Measurements from ENCODE around the gene CCL3.
A peak's percentile ranks its signal among the peaks of the same experiment; 100 is the strongest.
"Not testable (repeated sequence)": the region's sequence is repeated elsewhere in the genome, so short reads cannot be mapped to it uniquely, and the experiment has no call there.

The CCL3 gene

GRCh38 chr17:36088670-36089338, 1.1 kb downstream of the CCL3 start:
- Histone ChIP-seq H3K27ac (peak overlapping the region; percentile 52; the same call in 1 of the 2 replicates), H3K9me3 (no peaks in the 10 kb centered on the region), H3K4me3 (peak overlapping the region; percentile 40; the same call in 1 of the 2 replicates), H3K4me2 (peak overlapping the region; percentile 82), H3K27me3 (no peaks in the 10 kb centered on the region), H4K20me1 (no peaks in the 10 kb centered on the region), H3K36me3 (no peaks in the 10 kb centered on the region), H3K9ac (peak overlapping the region; percentile 13; the same call in 1 of the 2 replicates), H3K4me1 (peaks cover 63% of the 10 kb centered on the region)
- no peak for TF ChIP-seq Cebpa-rat (IDR thresholded peaks at IDR 0.05)

DNA sequence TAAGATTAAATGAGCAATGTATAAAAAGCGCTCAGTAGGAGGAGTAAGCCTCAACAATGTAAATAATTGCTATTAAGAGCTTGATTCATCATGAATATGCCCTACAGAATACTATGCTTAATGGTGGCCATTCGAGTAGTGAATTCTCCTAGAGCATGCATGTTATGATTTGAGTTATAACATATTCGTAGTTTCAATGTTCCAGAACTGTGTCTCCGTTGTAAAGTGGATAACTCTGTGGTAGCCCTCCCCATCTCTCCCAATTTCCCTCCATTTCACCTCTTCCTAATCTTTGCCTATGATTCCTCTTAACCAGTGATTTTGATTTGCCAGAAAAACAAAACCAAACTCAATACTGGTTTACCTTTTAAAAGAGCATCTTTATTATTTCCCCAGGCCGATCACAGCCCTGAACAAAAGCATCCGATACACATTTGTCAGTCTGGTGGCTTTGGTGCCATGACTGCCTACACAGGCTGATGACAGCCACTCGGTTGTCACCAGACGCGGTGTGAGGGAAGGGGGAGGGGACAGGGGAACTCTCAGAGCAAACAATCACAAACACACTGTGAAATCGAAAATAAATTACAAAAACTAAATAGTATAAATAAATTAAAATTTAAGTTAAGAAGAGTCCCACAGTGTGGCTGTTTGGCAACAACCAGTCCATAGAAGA, 1.9 kb downstream of the CCL3 start:
- not testable (repeated sequence) for H3K9me3 ChIP-seq, H3K36me3 ChIP-seq, H3K27me3 ChIP-seq, H3K9ac ChIP-seq, H3K27ac ChIP-seq, H4K20me1 ChIP-seq, H3K4me3 ChIP-seq
- peak overlapping the region; percentile 82 for H3K4me2 ChIP-seq
- H3K4me1 ChIP-seq = peaks cover 65% of the 10 kb centered on the region

DNA sequence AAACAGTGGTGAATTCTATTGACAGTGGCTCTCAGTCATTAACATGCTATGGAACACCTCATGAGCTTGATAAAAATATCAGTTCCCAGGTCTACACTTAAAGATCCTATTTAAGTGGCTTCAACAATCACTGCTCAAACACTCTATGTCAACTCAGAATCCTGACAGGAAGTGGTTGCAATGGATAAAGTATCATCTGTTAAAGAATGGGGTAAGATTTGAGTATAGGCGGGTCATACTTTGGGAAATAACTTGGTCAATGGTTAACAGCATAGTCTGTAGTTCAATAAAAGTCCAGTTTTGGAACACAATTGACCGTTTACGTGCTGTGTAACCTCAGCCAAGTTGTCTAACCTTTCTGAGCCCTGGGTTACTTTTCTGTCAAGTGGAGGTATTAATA, 2.5 kb downstream of the CCL3 start:
- not testable (repeated sequence) for H3K27ac ChIP-seq, H3K9ac ChIP-seq, H3K27me3 ChIP-seq, H3K9me3 ChIP-seq, H3K4me2 ChIP-seq, H4K20me1 ChIP-seq, H3K4me3 ChIP-seq, H3K36me3 ChIP-seq
- peaks cover 66% of the 10 kb centered on the region for H3K4me1 ChIP-seq

DNA sequence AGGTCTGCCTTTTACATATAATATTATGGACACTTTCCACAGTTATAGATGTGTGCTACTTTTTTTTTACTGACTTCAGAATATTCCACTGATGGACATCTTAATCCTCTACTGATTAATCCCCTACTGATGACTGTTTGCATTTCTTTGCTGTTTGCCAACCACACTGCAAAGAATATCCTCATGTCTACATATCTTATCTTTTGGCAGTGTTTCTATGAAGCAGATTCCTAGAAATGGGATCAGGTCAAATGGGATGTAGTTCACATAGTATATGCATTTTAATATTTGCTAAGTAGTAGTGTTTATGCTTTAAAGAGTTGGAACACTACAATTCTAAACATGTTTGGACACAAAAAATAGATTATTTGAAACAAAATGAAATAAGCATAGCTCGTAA, 3.2 kb downstream of the CCL3 start:
- no peaks in the 10 kb centered on the region for H3K36me3 ChIP-seq
- TF ChIP-seq Cebpa-rat (IDR thresholded peaks at IDR 0.05) = no peak
- no peak overlapping the region for H3K9ac ChIP-seq
- no peaks in the 10 kb centered on the region for H3K27me3 ChIP-seq
- no peak overlapping the region for H3K27ac ChIP-seq
- H3K9me3 ChIP-seq = no peaks in the 10 kb centered on the region
- no peak overlapping the region for H3K4me3 ChIP-seq
- peaks cover 66% of the 10 kb centered on the region for H3K4me1 ChIP-seq
- no peaks in the 10 kb centered on the region for H4K20me1 ChIP-seq
- no peak overlapping the region for H3K4me2 ChIP-seq

DNA sequence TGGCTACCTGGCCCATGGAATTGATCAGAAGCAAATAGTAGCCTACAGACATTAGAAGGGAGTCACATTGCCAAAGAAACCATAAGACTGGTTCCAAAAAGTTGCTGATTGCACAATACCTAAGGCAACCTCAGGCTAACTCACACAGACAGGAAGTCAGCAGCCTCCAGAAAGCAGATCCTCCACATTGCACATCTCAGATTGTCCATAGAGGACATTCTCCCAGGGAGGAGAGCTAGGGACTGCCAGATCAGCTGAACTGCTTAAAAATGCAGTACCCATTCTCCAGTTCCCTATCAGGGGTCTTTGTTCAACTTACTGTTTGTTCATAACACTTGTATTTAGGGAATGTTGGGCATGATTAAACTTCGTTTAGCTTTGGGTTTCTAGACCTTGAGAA, 4.2 kb downstream of the CCL3 start:
- H3K9ac ChIP-seq = no peak overlapping the region
- H3K4me3 ChIP-seq = no peak overlapping the region
- no peaks in the 10 kb centered on the region for H3K27me3 ChIP-seq
- no peak overlapping the region for H3K27ac ChIP-seq
- no peaks in the 10 kb centered on the region for H4K20me1 ChIP-seq
- H3K4me1 ChIP-seq = peaks cover 65% of the 10 kb centered on the region
- H3K9me3 ChIP-seq = no peaks in the 10 kb centered on the region
- peak; percentile 97 for TF ChIP-seq Cebpa-rat (IDR thresholded peaks at IDR 0.05)
- peak overlapping the region; percentile 7; the same call in 1 of the 2 replicates for H3K4me2 ChIP-seq
- H3K36me3 ChIP-seq = no peaks in the 10 kb centered on the region

- not testable (repeated sequence) for H3K9ac ChIP-seq, H4K20me1 ChIP-seq
Measured at GRCh38 chr17:36083691-36084090, 6.3 kb downstream of the CCL3 start.

DNA sequence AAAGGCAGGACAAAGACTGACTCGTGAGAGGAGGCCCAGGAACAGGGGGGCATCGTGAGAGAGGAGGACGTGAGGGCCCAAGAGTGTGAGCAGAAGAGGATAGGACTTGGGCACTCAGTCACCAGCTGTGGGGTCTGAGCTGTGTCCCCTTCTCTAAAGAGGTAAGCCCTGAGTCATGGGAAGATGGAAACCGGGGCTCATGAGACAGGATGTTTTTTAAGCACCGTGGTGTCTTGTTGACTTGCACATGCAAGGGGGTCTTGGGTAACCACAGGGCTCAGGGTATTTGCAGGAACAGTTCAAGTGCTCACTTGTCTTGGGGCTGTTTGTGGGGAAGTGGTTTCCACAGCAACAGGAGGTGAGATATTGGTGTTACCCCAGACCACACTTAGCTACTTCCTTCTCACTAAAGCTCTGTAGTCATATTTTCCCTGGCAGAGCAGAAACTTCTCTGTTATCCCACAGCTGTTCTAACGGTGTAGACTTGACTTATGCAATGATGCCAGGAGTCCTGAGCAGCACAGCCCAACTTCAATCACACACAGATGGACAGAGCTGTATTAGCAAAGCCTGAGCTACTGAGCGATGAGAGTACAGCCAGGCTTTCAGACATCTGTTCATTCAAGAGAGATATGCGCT, 7.3 kb downstream of the CCL3 start:
- not testable (repeated sequence) for H4K20me1 ChIP-seq, H3K36me3 ChIP-seq, H3K9me3 ChIP-seq, H3K27me3 ChIP-seq
- H3K9ac ChIP-seq = peak overlapping the region; percentile 63; the same call in 1 of the 2 replicates
- peaks cover 36% of the 10 kb centered on the region for H3K4me1 ChIP-seq
- peak overlapping the region; percentile 81 for H3K27ac ChIP-seq
- H3K4me3 ChIP-seq = peak overlapping the region; percentile 41; the same call in 1 of the 2 replicates
- peak overlapping the region; percentile 89 for H3K4me2 ChIP-seq

More at GRCh38 chr17:36083691-36084090, 6.3 kb downstream of the CCL3 start:
- not testable (repeated sequence) for H3K4me2 ChIP-seq, H3K9me3 ChIP-seq, H3K36me3 ChIP-seq, H3K27me3 ChIP-seq, H3K27ac ChIP-seq, H3K4me3 ChIP-seq
- H3K4me1 ChIP-seq = peaks cover 45% of the 10 kb centered on the region

- Histone ChIP-seq H3K27ac (peak overlapping the region; percentile 81), H3K4me2 (peak overlapping the region; percentile 89), H3K4me1 (peaks cover 36% of the 10 kb centered on the region), H3K9ac (peak overlapping the region; percentile 63; the same call in 1 of the 2 replicates), H3K4me3 (peak overlapping the region; percentile 41; the same call in 1 of the 2 replicates)
- not testable (repeated sequence) for H3K27me3 ChIP-seq, H4K20me1 ChIP-seq, H3K9me3 ChIP-seq, H3K36me3 ChIP-seq
Measured at GRCh38 chr17:36081681-36082471, 8.1 kb downstream of the CCL3 start.

GRCh38 chr17:36074365-36074764, 15.6 kb downstream of the CCL3 start:
- Histone ChIP-seq H3K27me3 (no peaks in the 10 kb centered on the region), H3K9ac (no peak overlapping the region), H3K9me3 (peaks cover 6% of the 10 kb centered on the region; the same call in 1 of the 2 replicates), H3K4me2 (no peak overlapping the region), H3K4me3 (no peak overlapping the region), H3K36me3 (no peaks in the 10 kb centered on the region), H3K27ac (no peak overlapping the region), H4K20me1 (no peaks in the 10 kb centered on the region), H3K4me1 (0 out of 2 replicates have a peak, but pooled peaks cover 5% of the 10 kb centered on the region)
- TF ChIP-seq Cebpa-rat (IDR thresholded peaks at IDR 0.05) = no peak
